ENCODE results near the gene MIEF1. TPM values are rescaled to one million over a fixed set of nuclear protein-coding genes. Genes with fewer than 3 reads are reported as not detected.
A peak's percentile ranks its signal among the peaks of the same experiment; 100 is the strongest.

The MIEF1 gene
- total and polyA plus RNA-seq, 2 of the 8 experiments (the other 6 are each of a cell fraction or from before 2014, with no cell fraction given) = 16.8 to 32.7 TPM

- TF ChIP-seq BACH1 (IDR thresholded peaks at IDR 0.05; ENCODE audit: low read length) = no peak
- TF ChIP-seq JUN (IDR thresholded peaks at IDR 0.05; ENCODE audit: low read depth, low read length) = no peak
- no peak for TF ChIP-seq POLR2A (IDR thresholded peaks at IDR 0.05; ENCODE audit: control extremely low read depth in 1 of 2, low read depth in 2 of 2, low read length in 2 of 2)
- TF ChIP-seq POU5F1 (IDR thresholded peaks at IDR 0.05; ENCODE audit: low read depth, low read length) = no peak
- TF ChIP-seq NRF1 (IDR thresholded peaks at IDR 0.05; ENCODE audit: low read depth, low read length) = no peak
- TF ChIP-seq SP4 (IDR thresholded peaks at IDR 0.05; ENCODE audit: low read length) = no peak
- no peak for TF ChIP-seq SRF (IDR thresholded peaks at IDR 0.05; ENCODE audit: low read depth, low read length)
- peaks cover 0 to 7% of the 10 kb centered on the region in 2 experiments; a peak in 1 of 4 replicates for H3K9me3 ChIP-seq (ENCODE audit: insufficient read depth in 2 of 2, low read depth in 1 of 2, low read length in 1 of 2)
- no peak overlapping the region for H4K91ac ChIP-seq (replicated peaks; ENCODE audit: insufficient read length, low read length)
- H3K4me3 ChIP-seq (ENCODE audit: extremely low read depth in 1 of 4, insufficient read depth in 2 of 4, low read depth in 3 of 4, low read length in 4 of 4) = no peak overlapping the region
- no peak overlapping the region for H3K27ac ChIP-seq (ENCODE audit: low read depth, low read length)
- H4K20me1 ChIP-seq (replicated peaks in 1 of 2; ENCODE audit: control insufficient read depth in 1 of 2, insufficient read depth in 2 of 2, low read length in 2 of 2) = peaks cover 0 to 20% of the 10 kb centered on the region in 2 experiments
- no peaks in the 10 kb centered on the region; a peak in 1 of 8 replicates for H3K36me3 ChIP-seq (ENCODE audit: control insufficient read depth in 2 of 4, insufficient read depth in 4 of 4, low read length in 3 of 4)
- H3K27me3 ChIP-seq (replicated peaks in 1 of 4; ENCODE audit: control insufficient read depth in 3 of 4, extremely low read depth in 1 of 4, insufficient read depth in 3 of 4, low read length in 3 of 4) = peaks cover 8 to 27% (median 23%) of the 10 kb centered on the region in 4 experiments
- H3K9ac ChIP-seq (replicated peaks in 1 of 4; ENCODE audit: extremely low read depth in 1 of 4, low read depth in 3 of 4, low read length in 3 of 4) = no peak overlapping the region; a peak in 1 of 7 replicates
- H2AK5ac ChIP-seq (ENCODE audit: low read depth, low read length) = peak overlapping the region; percentile 72
- no peak overlapping the region for H4K5ac ChIP-seq (ENCODE audit: insufficient read length, low read depth, low read length)
- H3K56ac ChIP-seq (replicated peaks; ENCODE audit: insufficient read length, low read depth, low read length) = no peak overlapping the region
- no peak overlapping the region for H3K18ac ChIP-seq (ENCODE audit: extremely low read depth, low read length)
- DNase-seq (ENCODE audit: low read depth in 1 of 2, low spot score in 2 of 2) (no peak), FAIRE-seq (no peak)
- H3K79me1 ChIP-seq (ENCODE audit: low read depth, low read length) = peaks cover 9% of the 10 kb centered on the region; the same call in 1 of the 2 replicates
- peaks cover 4 to 16% (median 8%) of the 10 kb centered on the region in 4 experiments; a peak in 6 of 7 replicates for H3K4me1 ChIP-seq (replicated peaks in 1 of 4; ENCODE audit: control insufficient read depth in 3 of 4, insufficient read depth in 4 of 4, low read length in 3 of 4)
- no peak overlapping the region for H3K23ac ChIP-seq (ENCODE audit: insufficient read length)
- no peak overlapping the region for H3K14ac ChIP-seq (ENCODE audit: insufficient read length)
- peaks cover 19% of the 10 kb centered on the region; the same call in 1 of the 2 replicates for H3K23me2 ChIP-seq (ENCODE audit: low read depth, low read length)
- POLR2A ChIA-PET (ENCODE audit: partially characterized antibody) = interaction anchor here (1.2 to 1.4 kb wide), 2 partner anchors 32 to 43 kb away, joined by 3 to 4 read pairs; partner anchors contain the start of gene ATF4
- no peak overlapping the region for H2BK120ac ChIP-seq (replicated peaks; ENCODE audit: low read depth, low read length)
- H2BK15ac ChIP-seq (ENCODE audit: low read length) = peak overlapping the region; percentile 0; the same call in 1 of the 2 replicates
- H3K4me2 ChIP-seq (ENCODE audit: insufficient read depth in 1 of 2, low read depth in 2 of 2, low read length in 2 of 2) = no peak overlapping the region
- WGBS, 2 experiments (ENCODE audit: extremely low coverage in 1 of 2, insufficient coverage in 1 of 2, insufficient read length in 1 of 2, insufficient replicate concordance in 2 of 2, low coverage in 1 of 2, low lambda C conversion rate in 2 of 2, missing lambda C conversion rate in 1 of 2) = 79% methylated on average over 9 of the region's 9 CpGs; no CpG with 5 or more reads in 1 of the 2 experiments
- H3K79me2 ChIP-seq (ENCODE audit: control insufficient read depth in 1 of 2, insufficient read depth in 2 of 2, low read length in 2 of 2) = peaks cover 0 to 4% of the 10 kb centered on the region in 2 experiments; a peak in 2 of 4 replicates
- H4K8ac ChIP-seq (ENCODE audit: extremely low read depth, insufficient read depth, low read length) = no peak overlapping the region
- no peak overlapping the region for H2AFZ ChIP-seq (ENCODE audit: low read length)
- CTCF ChIA-PET (ENCODE audit: partially characterized antibody) = interaction anchor here (0.9 to 5.3 kb wide), 6 partner anchors 11 to 474 kb away, joined by 3 to 47 read pairs (median 4); partner anchors contain the start of gene CACNA1I
- no peak overlapping the region for H3K4ac ChIP-seq (replicated peaks; ENCODE audit: insufficient read length, low read depth, low read length)
- no peak overlapping the region for H2BK20ac ChIP-seq (ENCODE audit: low read length)
- no peak overlapping the region for H2BK12ac ChIP-seq (ENCODE audit: low read depth, low read length)
- no peak overlapping the region for H2BK5ac ChIP-seq (ENCODE audit: low read depth, low read length)
Measured at GRCh38 chr22:39562839-39563489, 60.9 kb downstream of the MIEF1 start.
